GM12872 (cell line): ENCODE results near the gene RELT.
A peak's percentile ranks its signal among the peaks of the same experiment; 100 is the strongest.

Experiments used
- CTCF ChIP-seq: IDR thresholded peaks from 3 replicates; pipeline ENCODE4 v1.5.1; 2011; ENCODE audit warnings: low read depth, mild to moderate bottlenecking, low read length, moderate library complexity; ENCODE audit not compliant: insufficient read depth

Gene RELT

GRCh38 chr11:73376160-73376802 is at the start of gene RELT:
RELT (plus strand) TSS chr11:73376399; CDS start chr11:73389137, 12,738 bp downstream.
- TF ChIP-seq CTCF, result peak; percentile 89

GRCh38 chr11:73326929-73327811 is 49.0 kb upstream of the RELT start:
- TF ChIP-seq CTCF, result no peak

- no peak for TF ChIP-seq CTCF
Observed at GRCh38 chr11:73327812-73328364, 48.3 kb upstream of the RELT start.

- TF ChIP-seq CTCF, result 0 out of 3 replicates have a peak, but pooled peaks have one; percentile 11
Observed at GRCh38 chr11:73330569-73331093, 45.6 kb upstream of the RELT start.

GRCh38 chr11:73331138-73331916 is 44.9 kb upstream of the RELT start:
- TF ChIP-seq CTCF, result no peak

- no peak for TF ChIP-seq CTCF
Observed at GRCh38 chr11:73333173-73333572, 43.0 kb upstream of the RELT start.
